ENCODE measurements around the gene GPRC6A. TPM values are rescaled to one million over a fixed set of nuclear protein-coding genes. Genes with fewer than 3 reads are reported as not detected.

GPRC6A gene
- total RNA-seq, 2 experiments from 2014 or later, result not detected

DNA sequence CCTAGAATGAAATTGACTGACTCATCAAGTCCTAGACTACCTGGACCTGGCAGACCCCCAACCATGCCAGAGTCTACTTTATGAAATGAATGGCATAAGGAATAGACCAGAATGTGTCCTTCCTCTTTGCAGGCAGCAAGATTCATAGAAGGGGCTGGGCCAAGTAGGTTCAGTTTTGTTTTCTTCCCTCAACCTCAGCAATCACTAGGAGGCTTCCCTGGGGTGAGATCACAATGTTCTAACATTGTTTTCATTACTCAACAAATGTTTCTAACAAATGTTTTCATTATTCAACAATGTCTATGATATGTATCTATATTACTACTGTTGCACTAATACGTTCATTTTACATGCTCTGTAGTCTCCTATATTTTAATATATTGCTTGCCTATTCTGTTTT lies 55.0 kb downstream of the GPRC6A start:
- DNase-seq (no peak), ATAC-seq (no peak)
- Mint-ChIP-seq H3K27me3 (peaks cover 11% of the 10 kb centered on the region), H3K27ac (no peak overlapping the region), H3K36me3 (ENCODE audit: low read depth) (no peaks in the 10 kb centered on the region), H3K4me3 (no peak overlapping the region), H3K4me1 (no peaks in the 10 kb centered on the region), H3K9me3 (ENCODE audit: low read depth) (no peaks in the 10 kb centered on the region)
- ChIA-PET CTCF (interaction anchor here (1.0 kb wide), 1 partner anchor 8 kb away, joined by 3 read pairs; no protein-coding TSS in a partner anchor), POLR2A (no interaction called here)
- intact Hi-C loops (cut with DNase I, micrococcal nuclease), result no loop called here

DNA sequence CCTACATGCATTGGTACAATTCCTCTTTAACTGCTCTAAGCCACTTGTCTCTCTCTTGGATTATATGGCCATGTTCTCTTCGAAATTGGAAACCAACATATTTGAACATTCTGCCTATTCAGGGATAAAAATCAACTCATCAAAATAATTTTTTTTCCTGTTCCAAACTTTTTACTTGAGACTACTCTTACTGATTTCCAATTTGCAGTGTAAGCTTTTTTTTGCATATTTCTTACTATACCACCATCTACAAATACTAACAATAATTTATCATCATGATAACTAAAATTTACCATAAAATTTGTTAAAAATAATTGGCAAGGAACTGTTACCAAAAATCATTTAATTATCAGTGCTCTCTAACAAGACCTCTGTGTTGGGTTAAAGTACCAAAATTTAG lies 56.4 kb downstream of the GPRC6A start:
- Mint-ChIP-seq H3K27ac (no peak overlapping the region), H3K27me3 (peaks cover 14% of the 10 kb centered on the region), H3K4me1 (no peaks in the 10 kb centered on the region), H3K36me3 (ENCODE audit: low read depth) (no peaks in the 10 kb centered on the region), H3K4me3 (no peak overlapping the region), H3K9me3 (ENCODE audit: low read depth) (no peaks in the 10 kb centered on the region)
- CTCF ChIA-PET, result interaction anchor here (0.7 kb wide), 1 partner anchor 12 kb away, joined by 4 read pairs; no protein-coding TSS in a partner anchor
- ATAC-seq (no peak), DNase-seq (no peak)
- intact Hi-C loops (cut with DNase I, micrococcal nuclease), result no loop called here
- POLR2A ChIA-PET, result no interaction called here

DNA sequence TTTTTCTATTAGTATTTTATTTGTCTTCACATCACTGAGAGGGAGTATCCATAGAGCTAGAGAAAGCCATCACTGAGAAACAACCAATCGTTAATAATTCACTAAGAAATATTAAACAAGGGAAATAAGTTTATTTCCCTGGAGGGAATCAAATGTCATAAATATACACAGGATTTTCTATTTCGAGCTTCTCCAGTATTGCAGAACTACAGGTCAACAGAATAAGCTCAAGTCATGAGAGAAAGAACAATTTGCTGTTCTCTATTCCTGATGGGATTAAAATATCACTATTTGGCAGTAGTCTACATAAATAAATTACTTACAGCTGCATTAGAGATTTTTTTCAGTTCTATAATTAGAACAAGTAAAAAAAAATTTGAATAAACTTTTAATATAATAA lies 61.2 kb downstream of the GPRC6A start:
- ATAC-seq (no peak), DNase-seq (no peak)
- Mint-ChIP-seq H3K4me1 (peaks cover 9% of the 10 kb centered on the region), H3K36me3 (ENCODE audit: low read depth) (no peaks in the 10 kb centered on the region), H3K4me3 (no peak overlapping the region), H3K27me3 (peaks cover 44% of the 10 kb centered on the region), H3K27ac (no peak overlapping the region), H3K9me3 (ENCODE audit: low read depth) (no peaks in the 10 kb centered on the region)
- intact Hi-C loops (cut with DNase I, micrococcal nuclease), result no loop called here
- ChIA-PET CTCF (interaction anchor here (0.5 kb wide), 1 partner anchor 810 kb away, joined by 3 read pairs; no protein-coding TSS in a partner anchor), POLR2A (interaction anchor here (0.6 kb wide), 1 partner anchor 24 kb away, joined by 3 read pairs; no protein-coding TSS in a partner anchor)

DNA sequence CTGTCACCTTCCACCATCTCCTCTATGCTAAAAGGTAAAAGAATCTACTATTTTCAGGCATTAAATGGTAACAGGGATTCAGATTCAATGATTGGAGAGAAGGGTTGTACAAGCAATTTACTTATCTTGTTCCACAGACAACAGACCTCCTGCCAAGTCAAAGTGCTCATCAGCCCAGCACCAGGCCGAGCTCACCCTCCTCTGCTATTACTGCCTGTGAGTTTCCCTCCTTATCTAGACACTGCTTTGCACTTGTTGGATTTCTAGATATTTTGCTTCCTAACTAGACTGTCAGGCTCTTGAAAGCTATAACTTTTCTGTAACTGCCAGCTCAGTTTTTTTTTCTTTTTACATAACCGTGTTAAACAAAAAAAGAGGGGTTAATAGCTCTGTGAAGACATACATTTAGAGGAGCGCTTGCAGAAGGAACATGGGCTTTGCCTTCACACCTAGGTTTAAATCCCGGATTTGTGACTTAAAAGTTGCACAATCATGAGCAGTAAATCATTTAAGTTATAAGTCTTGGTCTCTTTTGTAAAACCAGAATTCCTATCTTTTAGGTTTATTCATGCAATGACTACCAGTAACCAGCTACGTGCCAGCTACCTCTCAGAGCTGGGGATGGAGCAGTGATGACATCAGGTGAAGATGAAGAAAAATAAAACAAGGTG lies 62.2 kb downstream of the GPRC6A start:
- POLR2A ChIA-PET, result interaction anchor here (0.6 kb wide), 1 partner anchor 23 kb away, joined by 3 read pairs; no protein-coding TSS in a partner anchor

DNA sequence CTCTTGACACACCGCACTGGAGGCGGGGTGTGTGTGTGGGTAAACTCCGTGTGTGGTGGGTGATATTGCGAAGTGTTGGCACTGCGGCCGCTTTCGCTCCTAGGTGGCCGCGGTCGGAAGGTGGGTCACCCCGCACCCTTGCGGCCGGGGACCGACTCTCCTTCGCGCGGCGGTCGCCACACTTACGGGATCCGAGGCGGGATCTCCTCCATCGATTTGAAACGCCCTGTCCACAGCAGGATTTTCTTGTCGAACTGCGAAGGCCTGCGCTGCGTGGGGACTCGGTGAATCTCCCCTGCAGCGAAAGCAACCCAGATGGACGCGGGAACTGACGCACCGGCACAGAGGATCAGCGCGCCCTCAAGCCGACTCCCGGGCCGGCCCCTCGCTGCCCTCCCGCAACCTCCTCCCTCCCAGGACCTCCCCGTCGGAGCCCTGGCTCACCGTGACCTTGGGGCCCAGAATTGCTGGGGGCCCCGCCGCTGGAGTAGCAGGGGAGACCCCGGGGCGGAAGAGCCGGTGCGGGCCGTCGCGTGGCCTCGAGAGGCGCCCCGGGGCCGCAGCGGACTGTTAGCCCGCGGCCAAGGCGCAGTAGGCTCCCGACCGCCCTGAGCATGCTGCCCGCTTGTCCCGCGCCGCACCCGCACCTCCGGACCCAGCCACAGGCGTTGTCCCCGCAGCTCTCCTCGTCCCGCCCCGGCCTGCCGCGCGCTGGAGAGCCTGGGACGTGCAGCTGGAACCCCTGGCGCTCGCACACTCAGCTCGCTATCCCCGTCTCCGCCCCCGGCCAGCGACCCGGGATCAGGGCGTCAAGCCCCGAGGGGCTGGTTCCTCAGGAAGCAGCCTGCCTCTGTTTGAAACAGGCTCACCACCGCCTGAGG lies 63.7 kb downstream of the GPRC6A start, which contains the start of gene FAM162B:
TSS of gene FAM162B (minus strand) at position 759 of the 881 bp plus-strand sequence. CDS start at position 616, 143 bp downstream.
- Mint-ChIP-seq H3K27ac (no peak within 1 kb of the TSS), H3K9me3 (ENCODE audit: low read depth) (no peaks in the 10 kb centered on the region), H3K4me3 (peak within 1 kb of the TSS; percentile 52), H3K36me3 (ENCODE audit: low read depth) (no peaks in the 10 kb centered on the region), H3K4me1 (peaks cover 9% of the 10 kb centered on the region), H3K27me3 (peaks cover 45% of the 10 kb centered on the region)
- intact Hi-C loops (cut with DNase I, micrococcal nuclease), result no loop called here
- DNase-seq (peak; percentile 28), ATAC-seq (peak; percentile 51)
- POLR2A ChIA-PET, result no interaction called here
- CTCF ChIA-PET, result interaction anchor here (0.8 to 1.1 kb wide), 2 partner anchors 9 to 17 kb away, joined by 3 read pairs; no protein-coding TSS in a partner anchor

More for the DNA sequence above, 62.2 kb downstream of the GPRC6A start:
- peaks cover 44% of the 10 kb centered on the region for H3K27me3 Mint-ChIP-seq
- DNase-seq (no peak), ATAC-seq (no peak)
- intact Hi-C loops (cut with DNase I, micrococcal nuclease), result no loop called here
- H3K9me3 Mint-ChIP-seq (ENCODE audit: low read depth), result no peaks in the 10 kb centered on the region
- CTCF ChIA-PET, result interaction anchor here (0.8 to 1.1 kb wide), 2 partner anchors 8 to 18 kb away, joined by 3 read pairs; no protein-coding TSS in a partner anchor
- no peak overlapping the region for H3K4me3 Mint-ChIP-seq
- no peak overlapping the region for H3K27ac Mint-ChIP-seq
- no peaks in the 10 kb centered on the region for H3K36me3 Mint-ChIP-seq (ENCODE audit: low read depth)
- peaks cover 9% of the 10 kb centered on the region for H3K4me1 Mint-ChIP-seq

DNA sequence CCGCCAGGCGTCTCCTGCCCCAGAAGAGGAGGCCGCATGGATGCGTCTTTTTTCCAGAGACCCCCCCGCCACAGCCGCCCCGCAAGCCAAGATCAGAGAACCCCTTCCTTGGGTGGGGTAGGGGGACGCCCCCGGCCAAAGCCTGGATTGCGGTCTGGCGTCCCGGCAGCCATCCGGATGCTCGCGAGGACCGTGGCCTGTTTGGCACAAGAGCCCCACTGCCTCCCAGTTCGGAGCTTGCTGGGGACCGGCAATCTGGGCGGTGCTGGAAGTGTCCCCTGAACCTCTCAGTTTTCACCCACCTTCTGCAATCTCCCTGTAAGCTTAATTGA lies 64.3 kb downstream of the GPRC6A start:
- POLR2A ChIA-PET, result no interaction called here
- Mint-ChIP-seq H3K27me3 (peaks cover 49% of the 10 kb centered on the region), H3K4me1 (peaks cover 9% of the 10 kb centered on the region), H3K27ac (no peak overlapping the region), H3K36me3 (ENCODE audit: low read depth) (no peaks in the 10 kb centered on the region), H3K9me3 (ENCODE audit: low read depth) (no peaks in the 10 kb centered on the region), H3K4me3 (peak overlapping the region; percentile 52)
- no peak for DNase-seq
- intact Hi-C loops (cut with DNase I, micrococcal nuclease), result no loop called here
- CTCF ChIA-PET, result no interaction called here
- ATAC-seq, result no peak

DNA sequence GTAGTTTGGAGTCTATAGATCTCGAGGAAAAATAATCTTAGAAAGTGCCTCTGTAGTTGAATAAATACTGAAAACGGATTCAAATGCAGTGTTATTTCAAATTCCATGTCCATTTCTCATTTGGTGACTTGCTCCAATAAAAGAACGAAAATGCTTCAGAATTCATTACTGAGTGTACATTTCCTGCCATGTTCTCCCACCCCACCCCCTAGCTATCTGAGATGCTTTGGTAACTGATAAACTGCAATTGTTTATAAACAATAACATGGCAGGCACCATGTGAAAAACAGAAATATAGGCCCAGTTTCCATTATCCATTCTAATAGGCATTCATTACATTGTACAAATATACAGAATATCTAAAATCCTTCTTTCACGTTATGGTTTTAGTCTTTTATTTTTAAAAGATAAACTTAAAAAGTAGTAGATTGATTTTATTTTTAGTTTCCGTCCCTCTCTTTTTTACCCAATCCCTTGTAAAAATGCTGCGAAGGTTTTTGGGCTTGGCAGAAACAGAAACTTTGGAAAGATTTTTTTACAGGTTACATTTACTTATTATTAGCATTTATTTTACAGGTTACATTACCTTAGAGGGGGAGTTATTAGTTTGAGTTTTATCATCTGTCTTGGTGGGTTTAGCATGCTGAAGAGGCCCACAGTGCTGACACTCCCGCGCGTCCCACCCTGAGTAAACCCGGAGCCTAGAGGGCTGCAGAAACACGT lies 64.8 kb downstream of the GPRC6A start:
- H3K4me1 Mint-ChIP-seq, result peaks cover 9% of the 10 kb centered on the region
- peaks cover 49% of the 10 kb centered on the region for H3K27me3 Mint-ChIP-seq
- H3K9me3 Mint-ChIP-seq (ENCODE audit: low read depth), result no peaks in the 10 kb centered on the region
- H3K36me3 Mint-ChIP-seq (ENCODE audit: low read depth), result no peaks in the 10 kb centered on the region
- ChIA-PET CTCF (no interaction called here), POLR2A (no interaction called here)
- ATAC-seq (no peak), DNase-seq (no peak)
- intact Hi-C loops (cut with DNase I, micrococcal nuclease), result no loop called here
- H3K4me3 Mint-ChIP-seq, result no peak overlapping the region
- no peak overlapping the region for H3K27ac Mint-ChIP-seq

DNA sequence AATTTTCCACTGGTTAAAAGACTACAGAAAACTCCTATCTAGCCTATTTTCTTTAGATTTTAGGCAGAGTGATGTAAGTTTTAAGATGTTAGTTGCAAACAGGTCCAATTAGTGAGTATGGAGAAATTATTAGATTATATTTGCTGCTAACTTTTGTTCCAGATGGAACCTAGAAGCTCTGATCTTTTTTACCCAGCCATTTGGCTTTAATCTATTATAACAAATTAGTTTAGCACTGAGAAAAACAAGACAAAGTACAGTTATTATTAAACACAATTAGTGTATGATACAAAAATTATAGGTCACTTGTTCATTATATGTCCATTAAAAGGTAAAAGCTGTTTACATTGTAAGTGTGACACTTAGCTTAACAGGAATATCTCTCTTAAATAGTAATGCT lies 65.8 kb downstream of the GPRC6A start:
- DNase-seq (no peak), ATAC-seq (no peak)
- ChIA-PET POLR2A (interaction anchor here (0.6 kb wide), 1 partner anchor 191 kb away, joined by 5 read pairs; no protein-coding TSS in a partner anchor), CTCF (interaction anchor here (0.5 kb wide), 1 partner anchor 16 kb away, joined by 3 read pairs; no protein-coding TSS in a partner anchor)
- Mint-ChIP-seq H3K9me3 (ENCODE audit: low read depth) (no peaks in the 10 kb centered on the region), H3K4me1 (peaks cover 9% of the 10 kb centered on the region), H3K27me3 (peaks cover 45% of the 10 kb centered on the region), H3K36me3 (ENCODE audit: low read depth) (no peaks in the 10 kb centered on the region), H3K4me3 (no peak overlapping the region), H3K27ac (no peak overlapping the region)
- intact Hi-C loops (cut with DNase I, micrococcal nuclease), result no loop called here

DNA sequence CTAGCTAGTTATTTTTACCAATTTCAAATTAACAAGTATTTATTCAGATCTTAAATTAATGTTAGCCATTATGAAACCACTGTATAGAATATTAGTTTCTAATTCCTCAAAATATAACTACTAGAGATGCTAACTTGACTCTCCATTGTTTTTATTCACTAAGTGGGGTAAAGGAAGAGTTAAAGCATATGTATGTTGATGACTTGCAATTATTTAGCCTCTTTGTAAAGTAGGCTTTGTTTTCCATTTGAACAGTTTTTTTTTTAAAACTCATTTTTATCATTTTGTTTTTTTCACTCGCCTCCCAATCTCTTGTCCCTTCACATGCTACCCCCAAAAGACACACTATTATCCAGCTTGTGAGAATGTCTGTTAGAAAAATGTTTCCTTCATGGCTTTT lies 66.6 kb downstream of the GPRC6A start:
- intact Hi-C loops (cut with DNase I, micrococcal nuclease), result no loop called here
- POLR2A ChIA-PET, result no interaction called here
- ATAC-seq, result no peak
- H3K4me1 Mint-ChIP-seq, result peaks cover 9% of the 10 kb centered on the region
- CTCF ChIA-PET, result no interaction called here
- H3K4me3 Mint-ChIP-seq, result no peak overlapping the region
- no peaks in the 10 kb centered on the region for H3K36me3 Mint-ChIP-seq (ENCODE audit: low read depth)
- peaks cover 43% of the 10 kb centered on the region for H3K27me3 Mint-ChIP-seq
- H3K27ac Mint-ChIP-seq, result no peak overlapping the region
- H3K9me3 Mint-ChIP-seq (ENCODE audit: low read depth), result no peaks in the 10 kb centered on the region
- DNase-seq, result no peak

DNA sequence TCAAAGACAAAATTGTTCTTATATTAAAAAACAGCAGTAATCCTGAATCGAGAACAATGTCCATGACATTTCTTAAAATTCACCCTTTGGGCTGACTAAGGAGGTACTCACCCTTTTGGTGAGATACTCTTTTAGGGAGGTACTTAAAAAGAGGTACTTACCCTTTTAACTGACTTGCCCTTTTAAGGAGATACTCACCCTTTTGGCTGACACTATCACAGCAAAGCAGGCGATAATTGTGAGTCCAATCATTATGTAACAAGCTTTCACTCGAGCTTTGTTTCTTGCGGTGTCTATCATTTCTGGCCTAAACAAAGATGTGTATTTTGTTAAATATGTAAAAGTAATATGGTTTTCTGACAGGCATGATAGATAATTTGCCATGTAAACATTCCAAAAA lies 67.1 kb downstream of the GPRC6A start:
- peaks cover 9% of the 10 kb centered on the region for H3K4me1 Mint-ChIP-seq
- POLR2A ChIA-PET, result no interaction called here

DNA sequence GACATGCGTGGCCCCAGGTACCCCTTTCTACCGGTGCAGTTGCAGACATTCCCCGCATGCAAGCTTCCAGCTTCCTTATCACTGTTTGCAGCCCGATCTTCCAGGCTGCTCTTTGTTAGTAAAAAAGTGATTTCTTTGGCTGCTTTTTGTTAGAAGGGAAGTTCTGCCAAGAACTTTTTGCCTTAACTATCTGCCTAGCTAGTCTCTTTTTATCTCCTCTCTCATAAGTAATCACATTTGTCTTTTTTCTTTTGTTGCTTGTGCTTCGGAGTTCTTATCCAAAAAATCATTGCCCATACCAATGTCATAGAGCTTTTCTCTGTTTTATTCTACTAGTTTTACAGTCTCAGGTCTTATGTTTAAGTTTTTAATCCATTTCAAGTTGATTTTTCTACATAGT lies 83.7 kb downstream of the GPRC6A start:
- intact Hi-C loops (cut with DNase I, micrococcal nuclease), result no loop called here
- Mint-ChIP-seq H3K4me3 (no peak overlapping the region), H3K27ac (no peak overlapping the region), H3K36me3 (ENCODE audit: low read depth) (no peaks in the 10 kb centered on the region), H3K27me3 (no peaks in the 10 kb centered on the region), H3K9me3 (ENCODE audit: low read depth) (peaks cover 10% of the 10 kb centered on the region), H3K4me1 (no peaks in the 10 kb centered on the region)
- ChIA-PET POLR2A (no interaction called here), CTCF (no interaction called here)
- DNase-seq, result no peak
- no peak for ATAC-seq

More for the DNA sequence above, 67.1 kb downstream of the GPRC6A start:
- Mint-ChIP-seq H3K4me3 (no peak overlapping the region), H3K9me3 (ENCODE audit: low read depth) (no peaks in the 10 kb centered on the region), H3K27me3 (peaks cover 40% of the 10 kb centered on the region), H3K27ac (no peak overlapping the region), H3K36me3 (ENCODE audit: low read depth) (no peaks in the 10 kb centered on the region)
- DNase-seq (no peak), ATAC-seq (peak; percentile 44)
- CTCF ChIA-PET, result no interaction called here
- intact Hi-C loops (cut with DNase I, micrococcal nuclease), result no loop called here
